ENCODE measurements around the gene ADCY3. TPM values are rescaled to one million over a fixed set of nuclear protein-coding genes. Genes with fewer than 3 reads are reported as not detected.

The ADCY3 gene
- total and polyA plus RNA-seq, 3 experiments from 2014 or later: 8.8 to 95.4 (median 90.9) TPM

- CTCF ChIA-PET: no interaction called here
- no peaks in the 10 kb centered on the region for H3K4me1 ChIP-seq (ENCODE audit: insufficient read depth, low read length)
- no peak overlapping the region for H3K27ac Mint-ChIP-seq
- H3K27me3 ChIP-seq (ENCODE audit: insufficient read depth, low read length, poor library complexity, severe bottlenecking): no peaks in the 10 kb centered on the region
- no peaks in the 10 kb centered on the region for H3K36me3 ChIP-seq (ENCODE audit: insufficient read depth, low read length)
- peaks cover 4 to 7% (median 6%) of the 10 kb centered on the region in 3 donors for H3K4me1 Mint-ChIP-seq
- no peak overlapping the region for H3K4me3 Mint-ChIP-seq
- H3K27ac ChIP-seq (ENCODE audit: low read depth, low read length): no peak overlapping the region
- H3K9me3 ChIP-seq (ENCODE audit: low read length): no peaks in the 10 kb centered on the region
- POLR2A ChIA-PET: no interaction called here
- H3K9me3 Mint-ChIP-seq: no peaks in the 10 kb centered on the region
- no peak overlapping the region for H3K4me3 ChIP-seq (ENCODE audit: low read length)
- no peaks in the 10 kb centered on the region for H3K36me3 Mint-ChIP-seq
- H3K27me3 Mint-ChIP-seq: no peaks in the 10 kb centered on the region
- DNase-seq: no peak
These were observed 15.1 kb upstream of the ADCY3 start for GRCh38 chr2:24935145-24935544.

- Mint-ChIP-seq H3K9me3 (no peaks in the 10 kb centered on the region), H3K27me3 (no peaks in the 10 kb centered on the region), H3K4me3 (no peak overlapping the region), H3K36me3 (no peaks in the 10 kb centered on the region), H3K27ac (no peak overlapping the region), H3K4me1 (peaks cover 4 to 7% (median 6%) of the 10 kb centered on the region in 3 donors)
- Histone ChIP-seq H3K9me3 (ENCODE audit: low read length) (no peaks in the 10 kb centered on the region), H3K27ac (ENCODE audit: low read depth, low read length) (no peak overlapping the region), H3K4me3 (ENCODE audit: low read length) (no peak overlapping the region), H3K36me3 (ENCODE audit: insufficient read depth, low read length) (no peaks in the 10 kb centered on the region), H3K27me3 (ENCODE audit: insufficient read depth, low read length, poor library complexity, severe bottlenecking) (no peaks in the 10 kb centered on the region), H3K4me1 (ENCODE audit: insufficient read depth, low read length) (no peaks in the 10 kb centered on the region)
- POLR2A ChIA-PET: no interaction called here
- CTCF ChIA-PET: no interaction called here
- DNase-seq: no peak
These were observed 12.7 kb upstream of the ADCY3 start for GRCh38 chr2:24932715-24933114.

GRCh38 chr2:24930768-24931167 is 10.7 kb upstream of the ADCY3 start:
- no peak for DNase-seq
- Histone ChIP-seq H3K27me3 (ENCODE audit: insufficient read depth, low read length, poor library complexity, severe bottlenecking) (no peaks in the 10 kb centered on the region), H3K27ac (ENCODE audit: low read depth, low read length) (no peak overlapping the region), H3K4me1 (ENCODE audit: insufficient read depth, low read length) (peaks cover 16% of the 10 kb centered on the region), H3K4me3 (ENCODE audit: low read length) (no peak overlapping the region), H3K9me3 (ENCODE audit: low read length) (no peaks in the 10 kb centered on the region), H3K36me3 (ENCODE audit: insufficient read depth, low read length) (no peaks in the 10 kb centered on the region)
- peak overlapping the region in 3 of 8 donors; percentile 9 to 40 (median 20) for H3K27ac Mint-ChIP-seq
- POLR2A ChIA-PET: no interaction called here
- H3K27me3 Mint-ChIP-seq: no peaks in the 10 kb centered on the region
- no peaks in the 10 kb centered on the region for H3K36me3 Mint-ChIP-seq
- no peaks in the 10 kb centered on the region for H3K9me3 Mint-ChIP-seq
- CTCF ChIA-PET: no interaction called here
- H3K4me3 Mint-ChIP-seq: no peak overlapping the region
- peaks cover 6 to 17% (median 9%) of the 10 kb centered on the region in 3 donors for H3K4me1 Mint-ChIP-seq

GRCh38 chr2:24929230-24929629 is 9.2 kb upstream of the ADCY3 start:
- H3K9me3 Mint-ChIP-seq: no peaks in the 10 kb centered on the region
- CTCF ChIA-PET: no interaction called here
- peak overlapping the region in 2 of 8 donors; percentile 51 to 63 for H3K27ac Mint-ChIP-seq
- peaks cover 16% of the 10 kb centered on the region for H3K4me1 ChIP-seq (ENCODE audit: insufficient read depth, low read length)
- POLR2A ChIA-PET: no interaction called here
- no peak for DNase-seq
- no peak overlapping the region for H3K4me3 Mint-ChIP-seq
- H3K36me3 ChIP-seq (ENCODE audit: insufficient read depth, low read length): no peaks in the 10 kb centered on the region
- H3K27me3 ChIP-seq (ENCODE audit: insufficient read depth, low read length, poor library complexity, severe bottlenecking): no peaks in the 10 kb centered on the region
- no peaks in the 10 kb centered on the region for H3K9me3 ChIP-seq (ENCODE audit: low read length)
- no peaks in the 10 kb centered on the region for H3K27me3 Mint-ChIP-seq
- H3K36me3 Mint-ChIP-seq: no peaks in the 10 kb centered on the region
- peaks cover 6 to 17% (median 9%) of the 10 kb centered on the region in 3 donors for H3K4me1 Mint-ChIP-seq
- H3K27ac ChIP-seq (ENCODE audit: low read depth, low read length): no peak overlapping the region
- no peak overlapping the region for H3K4me3 ChIP-seq (ENCODE audit: low read length)

- no peak overlapping the region for H3K27ac ChIP-seq (ENCODE audit: low read depth, low read length)
- Mint-ChIP-seq H3K4me3 (no peak overlapping the region), H3K27ac (peak overlapping the region in 1 of 8 donors; percentile 58), H3K4me1 (peaks cover 6 to 17% (median 9%) of the 10 kb centered on the region in 3 donors), H3K9me3 (no peaks in the 10 kb centered on the region), H3K36me3 (no peaks in the 10 kb centered on the region), H3K27me3 (no peaks in the 10 kb centered on the region)
- peaks cover 16% of the 10 kb centered on the region for H3K4me1 ChIP-seq (ENCODE audit: insufficient read depth, low read length)
- CTCF ChIA-PET: no interaction called here
- H3K9me3 ChIP-seq (ENCODE audit: low read length): no peaks in the 10 kb centered on the region
- H3K36me3 ChIP-seq (ENCODE audit: insufficient read depth, low read length): no peaks in the 10 kb centered on the region
- H3K27me3 ChIP-seq (ENCODE audit: insufficient read depth, low read length, poor library complexity, severe bottlenecking): no peaks in the 10 kb centered on the region
- no peak for DNase-seq
- no peak overlapping the region for H3K4me3 ChIP-seq (ENCODE audit: low read length)
- POLR2A ChIA-PET: no interaction called here
These were observed 8.0 kb upstream of the ADCY3 start for GRCh38 chr2:24928036-24928435.

GRCh38 chr2:24926602-24927252 is 6.7 kb upstream of the ADCY3 start:
- Histone ChIP-seq H3K4me3 (ENCODE audit: low read length) (peak overlapping the region; percentile 37), H3K27me3 (ENCODE audit: insufficient read depth, low read length, poor library complexity, severe bottlenecking) (no peaks in the 10 kb centered on the region), H3K9me3 (ENCODE audit: low read length) (no peaks in the 10 kb centered on the region), H3K27ac (ENCODE audit: low read depth, low read length) (no peak overlapping the region), H3K36me3 (ENCODE audit: insufficient read depth, low read length) (no peaks in the 10 kb centered on the region), H3K4me1 (ENCODE audit: insufficient read depth, low read length) (peaks cover 16% of the 10 kb centered on the region)
- Mint-ChIP-seq H3K4me1 (peaks cover 6 to 17% (median 9%) of the 10 kb centered on the region in 3 donors), H3K36me3 (no peaks in the 10 kb centered on the region), H3K27ac (peak overlapping the region in 6 of 8 donors; percentile 18 to 95 (median 53)), H3K4me3 (peak overlapping the region in 5 of 7 donors; percentile 52 to 88 (median 71)), H3K27me3 (no peaks in the 10 kb centered on the region), H3K9me3 (no peaks in the 10 kb centered on the region)
- POLR2A ChIA-PET: no interaction called here
- DNase-seq: no peak
- CTCF ChIA-PET: no interaction called here

GRCh38 chr2:24926220-24926601 is 6.2 kb upstream of the ADCY3 start:
- ChIA-PET CTCF (no interaction called here), POLR2A (no interaction called here)
- DNase-seq: no peak
- Mint-ChIP-seq H3K4me3 (peak overlapping the region in 3 of 7 donors; percentile 52 to 71 (median 65)), H3K36me3 (no peaks in the 10 kb centered on the region), H3K27ac (peak overlapping the region in 1 of 8 donors; percentile 18), H3K4me1 (peaks cover 6 to 17% (median 9%) of the 10 kb centered on the region in 3 donors), H3K9me3 (no peaks in the 10 kb centered on the region), H3K27me3 (no peaks in the 10 kb centered on the region)
- H3K36me3 ChIP-seq (ENCODE audit: insufficient read depth, low read length): no peaks in the 10 kb centered on the region
- H3K27me3 ChIP-seq (ENCODE audit: insufficient read depth, low read length, poor library complexity, severe bottlenecking): no peaks in the 10 kb centered on the region
- no peak overlapping the region for H3K27ac ChIP-seq (ENCODE audit: low read depth, low read length)
- peak overlapping the region; percentile 14 for H3K4me3 ChIP-seq (ENCODE audit: low read length)
- H3K4me1 ChIP-seq (ENCODE audit: insufficient read depth, low read length): peaks cover 16% of the 10 kb centered on the region
- H3K9me3 ChIP-seq (ENCODE audit: low read length): no peaks in the 10 kb centered on the region

- H3K4me1 Mint-ChIP-seq: peaks cover 7 to 17% (median 8%) of the 10 kb centered on the region in 3 donors
- H3K27ac Mint-ChIP-seq: no peak overlapping the region
- Histone ChIP-seq H3K27ac (ENCODE audit: low read depth, low read length) (no peak overlapping the region), H3K27me3 (ENCODE audit: insufficient read depth, low read length, poor library complexity, severe bottlenecking) (no peaks in the 10 kb centered on the region), H3K36me3 (ENCODE audit: insufficient read depth, low read length) (no peaks in the 10 kb centered on the region), H3K4me3 (ENCODE audit: low read length) (peak overlapping the region; percentile 14), H3K9me3 (ENCODE audit: low read length) (no peaks in the 10 kb centered on the region), H3K4me1 (ENCODE audit: insufficient read depth, low read length) (peaks cover 20% of the 10 kb centered on the region)
- DNase-seq: no peak
- ChIA-PET POLR2A (no interaction called here), CTCF (no interaction called here)
- no peaks in the 10 kb centered on the region for H3K27me3 Mint-ChIP-seq
- H3K4me3 Mint-ChIP-seq: no peak overlapping the region
- H3K36me3 Mint-ChIP-seq: no peaks in the 10 kb centered on the region
- H3K9me3 Mint-ChIP-seq: no peaks in the 10 kb centered on the region
These were observed 5.8 kb upstream of the ADCY3 start for GRCh38 chr2:24925815-24926214.

Measured in CD8-positive, alpha-beta memory T cell (primary cell).